ENCODE measurements around the gene ENTPD1.
A peak's percentile ranks its signal among the peaks of the same experiment; 100 is the strongest.

Gene ENTPD1

DNA sequence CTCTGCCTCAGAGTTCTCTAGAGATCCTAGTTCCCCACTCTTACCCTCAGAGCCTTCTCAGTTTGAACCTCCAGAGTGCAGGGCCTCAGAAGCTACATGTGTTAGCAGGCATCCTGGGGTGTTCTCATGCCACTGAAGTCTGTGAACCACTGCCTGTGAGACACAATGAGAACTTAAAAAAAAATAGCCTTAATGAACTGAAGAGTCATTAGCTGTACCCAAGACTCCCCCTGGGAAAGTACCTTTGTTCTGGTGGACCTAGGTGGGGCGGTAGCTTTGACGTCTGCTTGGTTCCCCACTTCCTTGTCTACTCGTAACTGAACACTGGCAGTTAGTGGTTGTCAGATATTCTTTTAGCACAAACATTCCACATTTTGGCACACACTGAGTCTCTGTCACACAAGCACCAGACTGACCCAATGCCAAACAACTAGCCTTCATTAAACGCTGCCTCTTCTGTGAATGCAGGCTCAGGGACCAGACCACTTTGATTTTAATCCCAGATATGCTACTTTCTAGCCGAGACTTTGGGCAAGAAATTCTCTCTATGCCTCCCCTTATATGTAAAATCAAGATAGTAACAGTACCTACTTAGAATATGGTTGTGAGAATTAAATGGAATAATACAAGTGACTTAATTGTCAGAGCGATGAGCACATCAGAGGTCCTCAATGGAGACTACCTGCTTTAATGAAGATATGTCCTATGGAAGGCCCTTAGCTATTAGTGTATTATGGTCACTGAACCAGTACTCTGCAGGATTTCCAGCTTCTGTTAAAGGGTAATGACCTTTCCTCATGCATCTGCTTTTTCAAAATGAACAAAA, 76.5 kb downstream of the ENTPD1 start:
- DNase-seq = peak; percentile 73

DNA sequence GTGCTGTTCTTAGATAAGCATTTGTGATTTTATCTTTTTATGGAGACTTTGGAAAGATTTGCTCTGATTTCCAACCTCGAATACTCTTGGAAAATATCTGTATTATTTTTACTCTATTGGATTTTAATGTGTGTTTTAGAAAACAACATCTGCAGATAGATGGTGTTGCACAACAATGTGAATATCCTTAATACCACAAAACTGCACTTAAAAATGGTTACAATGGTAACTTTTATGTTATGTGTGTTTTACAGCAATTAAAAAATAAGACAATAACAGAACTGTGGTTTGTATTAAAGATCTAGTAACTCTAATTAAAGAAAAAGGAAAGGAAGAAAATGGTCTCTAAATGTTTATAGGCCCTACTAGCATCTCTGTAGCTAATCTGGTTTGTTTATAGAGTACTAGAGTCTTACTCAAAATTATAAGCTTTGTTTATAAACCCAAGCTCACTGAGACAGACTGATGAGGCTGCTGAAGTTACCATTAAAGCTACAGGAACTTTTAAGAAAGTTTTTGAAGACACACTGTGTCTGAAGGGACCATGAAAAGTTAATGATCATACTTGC, 77.2 kb downstream of the ENTPD1 start:
- no peak for DNase-seq

DNA sequence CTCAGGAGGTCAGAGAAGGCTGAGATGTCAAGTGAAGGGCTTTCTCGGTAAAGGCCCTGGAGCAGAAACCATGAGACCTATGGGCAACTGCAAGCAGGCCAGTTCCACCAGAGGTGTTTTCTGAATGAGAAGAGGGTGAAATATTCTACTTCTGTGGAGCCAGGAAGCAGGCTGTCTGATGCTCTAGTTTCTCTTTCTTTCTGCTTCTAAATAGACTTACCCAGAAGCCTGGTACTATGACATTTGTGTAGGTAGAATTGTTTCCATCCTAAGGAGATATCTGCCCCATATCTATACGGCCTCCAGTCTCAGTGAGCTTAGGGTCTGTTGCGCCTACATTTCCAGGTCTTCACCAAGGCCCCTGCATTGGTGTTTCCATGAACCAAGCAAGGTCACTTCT, 78.4 kb downstream of the ENTPD1 start:
- DNase-seq = no peak

DNA sequence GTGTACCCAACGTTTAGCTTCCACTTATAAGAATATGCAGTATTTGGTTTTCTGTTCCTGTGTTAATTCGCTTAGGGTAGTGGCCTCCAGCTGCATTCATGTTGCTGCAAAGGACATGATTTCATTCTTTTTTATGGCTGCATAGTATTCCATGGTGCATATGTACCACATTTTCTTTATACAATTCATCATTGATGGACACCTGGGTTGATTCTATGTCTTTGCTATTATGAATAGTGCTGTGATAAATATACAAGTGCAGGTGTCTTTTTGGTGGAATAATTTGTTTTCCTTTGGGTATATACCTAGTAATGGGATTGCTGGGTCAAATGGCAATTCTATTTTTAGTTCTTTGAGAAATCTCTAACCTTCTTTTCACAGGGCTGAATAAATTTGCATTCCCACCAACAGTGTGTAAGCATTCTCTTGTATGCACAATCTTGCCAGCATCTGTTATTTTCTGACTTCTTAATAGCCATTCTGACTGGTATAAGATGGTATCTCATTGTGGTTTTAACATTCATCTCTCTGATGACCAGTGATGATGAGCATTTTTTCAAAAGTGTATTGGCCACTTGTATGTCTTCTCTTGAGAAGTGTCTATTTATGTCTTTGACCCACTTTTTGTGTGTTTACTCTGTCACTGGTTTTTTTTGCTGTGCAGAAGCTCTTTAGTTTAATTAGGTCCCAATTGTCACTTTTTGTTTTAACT, 79.3 kb downstream of the ENTPD1 start:
- DNase-seq = no peak

DNA sequence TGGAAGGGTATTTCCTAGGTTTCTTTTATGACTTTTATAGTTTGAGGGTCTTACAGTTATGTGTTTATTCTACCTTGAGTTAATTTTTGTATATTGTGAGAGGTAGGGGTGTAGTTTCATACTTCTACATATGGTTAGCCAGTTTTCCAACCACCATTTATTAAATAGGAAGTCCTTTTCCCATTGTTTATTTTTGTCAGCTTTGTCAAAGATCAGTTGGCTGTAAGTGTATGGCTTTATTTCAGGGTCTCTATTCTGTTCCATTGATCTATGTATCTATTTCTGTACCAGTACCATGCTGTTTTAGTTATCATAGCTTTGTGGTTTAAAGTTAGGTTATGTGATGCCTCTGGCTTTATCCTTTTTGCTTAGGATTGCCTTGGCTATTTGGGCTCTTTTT, 79.9 kb downstream of the ENTPD1 start:
- no peak for DNase-seq

DNA sequence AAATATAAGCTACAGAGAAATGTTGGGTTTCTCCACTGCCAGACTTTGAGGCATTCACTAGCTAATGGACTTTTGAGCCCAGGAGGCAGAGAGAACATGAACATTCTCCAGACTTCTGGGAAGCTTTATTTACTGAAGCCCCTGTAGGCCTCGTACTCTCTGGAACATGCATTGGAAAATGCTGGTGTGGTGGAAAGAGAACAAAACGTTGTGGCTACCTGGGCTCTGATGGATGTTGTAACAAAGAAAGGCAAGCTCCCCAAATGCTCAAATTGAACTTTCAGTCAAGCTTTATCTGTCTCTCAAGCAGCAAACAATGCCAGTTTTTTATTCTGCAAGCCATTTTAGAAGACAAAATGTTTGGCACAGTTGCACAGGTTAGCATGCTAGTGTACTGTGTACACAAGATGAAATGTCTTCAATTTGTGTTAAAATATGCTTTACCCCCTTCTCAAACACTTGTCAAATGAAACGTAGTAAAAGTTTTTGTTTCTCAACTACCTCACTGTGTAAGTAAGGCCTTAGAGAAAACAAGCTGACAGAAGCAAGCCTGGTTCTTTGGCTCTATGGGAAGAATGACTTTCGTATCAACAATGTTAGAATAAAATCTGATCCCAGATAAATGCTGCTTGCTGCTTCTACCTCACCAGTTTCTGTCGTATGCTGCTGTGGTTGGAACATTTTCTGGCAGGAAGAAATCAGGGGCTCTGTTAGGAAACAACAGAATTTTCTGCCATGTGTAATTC, 80.8 kb downstream of the ENTPD1 start:
- no peak for DNase-seq

DNA sequence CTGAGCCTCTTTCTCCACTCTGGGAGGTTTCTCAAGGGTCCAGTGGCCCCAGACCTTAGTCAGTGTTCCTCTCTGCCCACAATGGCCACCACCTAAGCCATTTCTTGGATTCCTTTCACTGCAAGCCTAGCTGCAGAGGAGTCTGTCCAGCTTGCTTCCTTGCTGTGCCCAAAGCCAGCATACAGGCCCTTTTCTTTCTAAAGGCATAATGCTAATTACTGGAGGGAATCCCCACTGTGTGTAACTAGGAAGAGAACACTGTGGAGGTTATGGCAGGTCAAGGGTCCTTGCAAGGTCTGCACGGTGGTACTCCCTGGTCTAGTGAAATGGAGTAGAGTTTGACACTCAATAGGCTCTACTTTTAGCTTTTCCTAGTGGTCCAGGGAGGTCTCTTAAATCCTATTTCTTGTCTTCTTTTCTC, 81.4 kb downstream of the ENTPD1 start:
- DNase-seq = no peak

DNA sequence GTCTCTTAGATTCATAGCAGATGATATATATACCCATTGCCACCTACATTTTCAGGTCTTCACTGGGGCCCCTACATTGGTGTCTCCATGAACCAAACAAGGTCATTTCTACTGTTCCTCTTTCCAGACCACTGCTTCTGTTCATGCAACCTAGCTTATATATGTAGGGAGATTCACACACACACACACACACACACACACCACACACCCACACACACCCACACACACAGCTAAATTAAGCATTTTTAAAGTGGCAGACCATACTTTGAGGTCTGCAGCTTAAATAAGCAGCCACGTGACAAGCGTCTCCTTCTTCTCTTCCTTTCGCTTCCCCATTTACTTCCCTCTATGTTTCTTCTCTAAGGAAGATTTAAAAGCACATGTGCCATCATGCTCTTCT, 81.8 kb downstream of the ENTPD1 start:
- DNase-seq = no peak

DNA sequence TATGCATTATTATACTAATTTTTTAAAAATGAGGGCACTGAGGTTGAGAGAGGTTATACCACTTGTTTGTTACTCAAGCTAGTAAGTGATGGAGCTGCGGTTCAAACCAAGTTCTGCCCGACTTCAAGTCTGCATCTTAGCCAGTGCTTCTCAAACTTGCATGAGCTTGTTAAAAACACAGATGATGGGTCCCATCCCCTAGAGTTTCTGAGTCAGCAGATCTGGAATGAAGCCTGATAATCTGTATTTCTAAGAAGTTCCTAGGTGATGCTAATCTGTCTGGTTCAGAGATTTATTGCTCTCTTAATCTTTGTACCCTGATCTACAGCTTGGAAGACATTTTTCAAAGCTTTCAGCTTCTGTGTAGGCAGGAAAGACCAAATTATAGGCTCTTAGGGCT, 84.2 kb downstream of the ENTPD1 start:
- DNase-seq = no peak

DNA sequence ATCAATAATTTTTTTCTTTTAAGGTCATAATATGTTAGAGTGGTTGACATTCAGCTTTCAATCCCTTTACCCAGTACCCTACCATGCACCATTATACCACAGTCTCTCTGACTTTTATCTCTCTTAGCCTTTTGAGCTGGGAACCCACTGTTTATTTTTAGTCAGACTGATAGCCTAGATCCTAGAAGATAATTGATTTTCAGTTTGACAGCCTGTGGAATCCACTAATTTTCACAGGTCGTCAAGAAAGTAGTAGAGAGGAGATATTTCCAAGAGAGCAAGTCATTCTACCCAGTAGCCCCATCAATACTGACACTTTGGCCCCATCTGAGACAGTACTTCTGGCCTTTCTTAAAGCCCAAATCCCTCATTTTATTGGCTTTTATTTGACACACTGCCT, 84.7 kb downstream of the ENTPD1 start:
- DNase-seq = no peak

DNA sequence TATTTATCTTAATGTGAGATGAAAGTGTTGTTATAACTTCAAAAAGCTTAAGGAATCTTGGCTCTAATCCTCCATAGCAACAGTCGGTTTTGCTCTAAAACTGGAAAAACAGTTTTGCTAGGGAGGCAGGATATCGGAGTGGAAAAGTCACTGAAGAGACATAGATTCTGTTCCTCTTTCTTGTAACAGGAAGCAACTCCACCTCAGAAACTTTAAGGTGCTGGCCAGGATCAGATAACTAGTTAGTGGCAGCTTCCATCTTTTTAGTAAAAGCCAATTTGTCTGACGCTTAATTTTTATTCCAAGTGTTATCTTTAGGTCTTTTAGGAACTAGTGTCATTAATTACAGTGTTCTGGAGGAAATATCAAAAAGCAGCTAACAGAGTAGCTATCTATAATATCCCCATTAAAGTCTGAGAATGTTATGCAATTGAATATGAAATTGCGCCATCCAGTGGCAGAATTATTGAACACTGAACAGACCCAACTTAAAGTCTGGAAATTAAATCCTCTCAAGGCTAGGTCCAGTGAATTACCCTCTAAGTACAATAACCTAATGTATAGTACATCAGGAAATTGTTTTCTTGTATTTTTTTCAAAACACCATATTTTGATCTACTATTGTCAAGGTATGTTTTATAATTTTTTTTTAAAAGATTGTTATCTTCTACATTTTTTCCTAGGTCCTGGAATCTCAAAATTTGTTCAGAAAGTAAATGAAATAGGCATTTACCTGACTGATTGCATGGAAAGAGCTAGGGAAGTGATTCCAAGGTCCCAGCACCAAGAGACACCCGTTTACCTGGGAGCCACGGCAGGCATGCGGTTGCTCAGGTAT, 85.9 kb downstream of the ENTPD1 start:
- DNase-seq = peak; percentile 45

DNA sequence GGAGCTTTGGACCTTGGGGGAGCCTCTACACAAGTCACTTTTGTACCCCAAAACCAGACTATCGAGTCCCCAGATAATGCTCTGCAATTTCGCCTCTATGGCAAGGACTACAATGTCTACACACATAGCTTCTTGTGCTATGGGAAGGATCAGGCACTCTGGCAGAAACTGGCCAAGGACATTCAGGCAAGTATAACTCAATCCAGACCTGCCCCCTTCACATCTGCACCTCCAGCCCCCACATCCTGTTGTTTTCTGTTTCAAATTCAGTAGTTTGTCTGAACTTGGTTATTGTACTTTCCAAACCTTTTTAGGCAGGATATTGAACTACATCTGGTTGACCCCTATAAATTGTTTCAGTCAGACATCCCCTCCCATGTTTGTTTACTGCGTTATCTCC, 89.4 kb downstream of the ENTPD1 start:
- no peak for DNase-seq

DNA sequence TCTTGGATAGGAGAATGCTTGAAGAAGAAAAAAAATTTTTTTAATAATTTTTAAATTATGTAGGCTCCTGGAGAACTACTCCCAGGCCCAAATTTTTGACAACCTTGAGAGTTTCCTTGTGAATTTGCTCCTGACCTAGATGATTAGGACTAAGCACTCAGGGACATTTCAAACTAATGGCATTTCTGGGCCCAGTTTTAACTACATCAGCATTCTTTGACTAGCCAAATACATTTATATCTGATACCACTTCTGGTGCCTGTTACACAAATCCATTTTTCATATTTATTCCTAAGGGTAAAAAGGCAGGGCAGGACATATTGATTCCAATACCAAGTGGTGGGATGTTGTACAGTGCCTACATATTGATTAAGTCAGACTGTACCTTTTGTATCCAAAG, 91.0 kb downstream of the ENTPD1 start:
- no peak for DNase-seq

DNA sequence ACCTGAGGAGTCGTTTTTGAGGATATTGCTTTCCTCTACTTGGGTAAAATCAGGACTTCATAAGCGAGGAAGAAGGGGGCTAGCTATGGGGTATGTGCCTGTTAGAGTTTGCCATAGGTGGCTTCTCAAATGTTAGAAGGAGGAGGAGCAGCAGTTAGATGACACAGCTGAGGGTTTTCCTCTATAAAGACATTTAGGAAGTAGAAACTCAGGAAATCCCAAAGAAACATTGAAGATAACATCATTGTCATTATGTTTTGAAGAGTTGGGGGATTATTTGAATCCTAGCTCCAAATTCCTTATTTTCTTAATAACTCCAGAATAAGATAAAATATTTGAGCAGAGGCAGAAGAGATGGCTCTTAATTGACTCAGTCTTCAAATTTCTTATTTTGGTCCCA, 92.9 kb downstream of the ENTPD1 start:
- DNase-seq = no peak

DNA sequence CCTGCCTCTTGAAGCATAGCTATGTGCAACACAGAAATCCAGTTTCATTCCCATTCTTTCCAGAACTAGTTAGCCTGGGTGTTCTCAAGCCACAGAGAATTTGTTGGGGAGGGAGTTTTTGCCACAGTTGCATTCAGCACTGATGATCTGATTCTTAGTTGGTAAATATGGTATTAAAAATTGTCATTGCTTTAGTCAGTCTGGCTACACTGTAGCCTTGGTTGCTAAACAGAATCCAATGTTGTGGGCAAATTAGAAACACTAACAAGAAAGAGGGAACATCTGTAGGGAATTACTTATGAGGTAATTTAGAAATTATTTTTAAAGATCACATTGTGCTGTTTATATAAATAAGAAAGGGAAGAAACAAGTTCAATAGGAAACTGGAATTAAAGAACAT, 94.8 kb downstream of the ENTPD1 start:
- DNase-seq = no peak

DNA sequence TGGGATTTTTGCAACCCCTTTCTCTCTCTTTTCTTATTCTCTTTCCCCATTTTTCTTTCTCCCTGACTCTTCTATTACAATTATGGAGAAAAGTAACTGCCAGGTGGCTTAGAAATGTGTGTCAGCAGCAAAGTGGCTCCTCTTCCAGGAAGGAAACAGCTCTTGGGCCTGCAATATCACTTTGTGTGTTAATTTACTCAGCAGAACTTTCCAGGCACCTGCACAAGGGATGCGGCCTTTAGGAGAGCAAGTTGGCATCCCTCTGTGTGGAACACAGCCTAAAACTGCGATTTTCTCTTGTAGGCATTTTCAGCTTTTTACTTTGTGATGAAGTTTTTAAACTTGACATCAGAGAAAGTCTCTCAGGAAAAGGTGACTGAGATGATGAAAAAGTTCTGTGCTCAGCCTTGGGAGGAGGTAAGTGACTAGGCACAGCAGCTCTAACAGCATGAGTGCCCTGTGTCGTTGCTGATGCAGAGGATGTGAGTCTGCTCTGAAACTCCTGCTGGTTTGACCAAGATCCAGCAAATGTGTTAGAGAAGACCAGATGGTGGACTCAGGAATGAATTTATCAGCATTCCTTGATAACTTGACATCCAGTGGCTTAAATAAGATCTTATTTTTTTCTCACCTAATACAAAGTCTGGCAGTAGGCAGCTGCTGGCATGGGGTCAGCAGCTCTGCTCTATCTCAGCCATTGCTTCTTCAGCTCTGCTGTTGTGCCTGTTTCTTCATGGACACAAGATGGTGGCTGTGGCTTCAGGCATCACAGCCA, 104.4 kb downstream of the ENTPD1 start:
- no peak for DNase-seq

DNA sequence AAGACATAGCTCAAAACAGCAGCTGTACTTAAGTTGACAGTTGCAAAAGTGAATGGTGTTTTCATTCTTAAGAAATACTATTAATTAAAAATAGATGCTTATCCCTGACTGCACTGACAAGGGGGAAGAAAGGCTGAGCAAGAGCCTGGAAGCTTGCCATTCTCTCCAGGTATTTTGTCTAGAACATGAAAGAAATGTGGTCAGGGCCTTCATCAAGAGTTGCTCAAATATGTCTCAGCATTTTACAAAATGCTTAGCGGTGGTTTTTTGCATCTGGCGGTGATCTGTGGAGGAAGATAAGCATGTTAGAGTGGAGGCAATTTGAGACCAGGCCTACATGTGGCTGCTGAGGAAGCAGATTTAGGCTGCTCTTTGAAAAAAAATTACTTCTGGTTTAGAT, 105.4 kb downstream of the ENTPD1 start:
- DNase-seq = no peak

DNA sequence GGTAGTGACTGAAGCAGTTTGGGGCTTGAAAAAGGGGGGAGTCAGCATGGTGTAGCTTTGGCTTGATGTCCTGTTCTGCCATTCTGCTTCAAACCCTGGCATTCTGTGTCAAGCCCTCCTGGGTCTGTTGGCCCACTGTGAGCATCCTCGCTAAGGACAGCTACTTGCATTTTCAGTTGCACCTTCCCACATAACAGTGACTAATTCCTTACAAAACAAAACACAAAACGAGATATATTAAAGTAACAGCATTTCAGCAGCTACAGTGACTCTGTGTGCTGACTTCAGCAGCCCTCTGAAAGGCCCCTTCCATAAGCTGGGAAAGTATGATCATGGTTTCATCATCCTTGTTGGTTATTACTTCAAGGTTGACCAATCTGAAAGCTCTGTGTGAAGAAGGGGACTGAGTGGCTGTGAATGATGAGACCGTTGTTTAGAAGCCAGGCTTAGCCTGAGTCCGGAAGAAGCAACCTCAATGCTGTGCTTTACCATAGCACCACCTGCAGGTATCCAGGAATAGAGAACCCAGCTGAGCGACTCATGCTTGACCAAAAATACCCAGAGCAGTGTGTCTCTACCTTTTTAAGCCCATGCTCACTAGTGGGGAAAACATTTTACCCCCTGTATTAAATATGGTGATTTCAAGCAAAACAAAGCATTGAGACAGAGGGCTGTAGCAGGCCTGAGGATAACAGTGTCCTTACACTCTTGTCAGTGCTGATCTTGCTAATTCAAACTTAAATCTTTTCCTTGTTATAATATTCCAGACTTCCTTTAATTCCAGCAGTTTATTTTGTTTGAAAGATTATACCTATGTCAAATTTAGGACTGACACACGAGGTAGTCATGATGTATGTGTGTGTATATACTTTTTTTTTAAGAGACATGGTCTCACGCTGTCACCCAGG, 109.2 kb downstream of the ENTPD1 start:
- peak; percentile 26 for DNase-seq

DNA sequence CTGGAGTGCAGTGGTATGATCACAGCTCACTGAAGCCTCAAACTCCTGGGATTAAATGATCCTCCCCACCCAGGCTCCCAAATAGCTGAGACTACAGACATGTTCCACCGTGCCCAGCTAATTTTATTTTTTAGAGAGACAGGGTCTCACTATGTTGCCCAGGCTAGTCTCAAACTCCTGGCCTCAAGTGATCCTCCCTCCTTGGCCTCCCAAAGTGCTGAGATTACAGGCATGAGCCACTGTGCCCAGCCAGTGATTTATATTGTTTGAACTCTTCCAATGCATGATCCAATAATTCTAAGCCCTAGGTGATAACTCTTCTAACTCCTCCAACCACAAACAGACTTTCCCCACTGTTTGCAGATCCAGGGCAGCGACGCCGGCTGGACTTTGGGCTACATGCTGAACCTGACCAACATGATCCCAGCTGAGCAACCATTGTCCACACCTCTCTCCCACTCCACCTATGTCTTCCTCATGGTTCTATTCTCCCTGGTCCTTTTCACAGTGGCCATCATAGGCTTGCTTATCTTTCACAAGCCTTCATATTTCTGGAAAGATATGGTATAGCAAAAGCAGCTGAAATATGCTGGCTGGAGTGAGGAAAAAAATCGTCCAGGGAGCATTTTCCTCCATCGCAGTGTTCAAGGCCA, 110.0 kb downstream of the ENTPD1 start:
- DNase-seq = no peak

DNA sequence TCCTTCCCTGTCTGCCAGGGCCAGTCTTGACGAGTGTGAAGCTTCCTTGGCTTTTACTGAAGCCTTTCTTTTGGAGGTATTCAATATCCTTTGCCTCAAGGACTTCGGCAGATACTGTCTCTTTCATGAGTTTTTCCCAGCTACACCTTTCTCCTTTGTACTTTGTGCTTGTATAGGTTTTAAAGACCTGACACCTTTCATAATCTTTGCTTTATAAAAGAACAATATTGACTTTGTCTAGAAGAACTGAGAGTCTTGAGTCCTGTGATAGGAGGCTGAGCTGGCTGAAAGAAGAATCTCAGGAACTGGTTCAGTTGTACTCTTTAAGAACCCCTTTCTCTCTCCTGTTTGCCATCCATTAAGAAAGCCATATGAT, 110.5 kb downstream of the ENTPD1 start:
- DNase-seq = no peak

Measured in central memory CD4-positive, alpha-beta T cell (primary cell).